KOPT-K1 (cell line): ENCODE measurements around the gene ODF2L.
A peak's percentile ranks its signal among the peaks of the same experiment; 100 is the strongest.

Experiments
- H3K27ac ChIP-seq: fragments of 200-600 bp; sonication (generic); 2 replicates; pipeline ENCODE4 v1.5.1; 2016; ENCODE audit warnings: antibody characterized with exemption, mild to moderate bottlenecking, low read depth, low read length; ENCODE audit not compliant: poor library complexity, severe bottlenecking
- H3K36me3 ChIP-seq: fragments of 200-600 bp; sonication (generic); 2 replicates; pipeline ENCODE4 v1.5.1; 2017; ENCODE audit warnings: antibody characterized with exemption, mild to moderate bottlenecking, low read length, moderate library complexity; ENCODE audit not compliant: insufficient read depth
- H3K9me3 ChIP-seq: fragments of 200-600 bp; sonication (generic); 2 replicates; pipeline ENCODE4 v1.5.1; 2017; ENCODE audit warnings: antibody characterized with exemption, low read length, mild to moderate bottlenecking; ENCODE audit not compliant: insufficient read depth, poor library complexity, severe bottlenecking

ODF2L gene

DNA sequence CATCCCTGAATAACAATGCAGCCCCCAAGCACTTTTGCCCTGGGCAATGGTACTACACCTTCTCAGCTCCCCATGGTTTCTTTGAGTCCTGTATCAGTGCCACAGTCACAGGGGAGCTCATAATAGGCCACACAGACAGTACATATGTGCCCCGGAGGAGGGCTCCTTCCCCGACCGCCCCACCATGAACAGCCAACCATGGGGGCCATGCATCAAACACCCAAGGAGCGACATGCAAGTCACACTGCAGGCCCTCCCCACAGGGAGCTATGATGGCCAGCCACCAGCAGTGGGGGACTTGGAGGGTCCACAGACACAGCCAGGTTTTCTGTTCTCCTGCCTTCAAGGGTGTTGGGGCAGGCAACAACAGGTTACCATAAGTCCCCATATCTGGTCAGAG lies 14.8 kb upstream of the ODF2L start:
- Histone ChIP-seq H3K27ac (no peak overlapping the region), H3K9me3 (no peaks in the 10 kb centered on the region), H3K36me3 (no peaks in the 10 kb centered on the region)

DNA sequence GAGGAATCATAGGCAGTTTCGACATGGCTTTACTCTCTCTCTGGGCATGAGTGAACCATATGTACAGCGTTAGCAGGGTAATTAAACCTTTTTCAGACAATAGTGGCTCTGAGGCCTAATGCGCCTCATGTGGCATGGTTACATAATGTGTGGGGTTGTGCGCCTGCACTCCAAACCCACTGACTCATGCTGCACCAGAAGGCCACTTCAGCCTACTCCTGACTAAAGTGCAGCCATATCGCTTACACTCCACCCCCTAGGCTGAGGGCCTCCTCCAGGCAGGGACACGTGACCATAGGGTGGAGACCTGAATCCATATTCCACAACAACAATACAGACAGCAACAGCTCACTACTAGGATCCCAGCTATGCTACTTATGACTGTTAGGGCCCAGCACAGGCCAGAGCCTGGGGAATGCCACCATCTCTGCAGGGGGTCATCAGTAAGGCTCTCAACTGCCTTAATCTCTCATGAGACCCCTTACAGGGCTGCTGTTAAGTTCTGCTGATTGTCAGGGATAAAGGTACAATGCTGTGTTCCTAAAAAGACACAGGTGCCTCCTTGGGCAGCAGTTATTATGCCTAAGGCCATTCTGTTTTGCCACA lies 13.4 kb upstream of the ODF2L start:
- no peaks in the 10 kb centered on the region for H3K36me3 ChIP-seq
- H3K9me3 ChIP-seq: no peaks in the 10 kb centered on the region
- H3K27ac ChIP-seq: no peak overlapping the region

DNA sequence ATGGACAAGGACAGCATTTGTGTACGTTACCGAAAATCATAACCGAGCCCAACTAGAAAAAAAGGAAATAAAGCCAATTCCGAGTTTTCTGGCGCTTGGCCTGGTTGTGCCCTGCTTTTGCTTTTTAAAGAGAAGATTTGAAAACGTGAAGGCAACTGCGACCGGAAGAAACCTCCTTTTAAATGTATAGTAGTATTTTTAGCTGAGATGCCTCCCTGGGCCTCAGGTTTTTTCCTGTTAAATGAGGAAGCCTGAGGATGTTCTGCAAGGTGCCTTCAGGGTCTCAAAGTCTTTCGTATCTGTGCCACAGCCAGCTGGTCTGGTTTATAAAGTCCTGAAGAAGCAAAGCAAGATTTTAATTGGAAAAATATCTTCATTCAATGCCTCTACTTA lies 371 bp upstream of the ODF2L start:
- Histone ChIP-seq H3K27ac (peak overlapping the region; percentile 63), H3K36me3 (no peaks in the 10 kb centered on the region), H3K9me3 (no peaks in the 10 kb centered on the region)

DNA sequence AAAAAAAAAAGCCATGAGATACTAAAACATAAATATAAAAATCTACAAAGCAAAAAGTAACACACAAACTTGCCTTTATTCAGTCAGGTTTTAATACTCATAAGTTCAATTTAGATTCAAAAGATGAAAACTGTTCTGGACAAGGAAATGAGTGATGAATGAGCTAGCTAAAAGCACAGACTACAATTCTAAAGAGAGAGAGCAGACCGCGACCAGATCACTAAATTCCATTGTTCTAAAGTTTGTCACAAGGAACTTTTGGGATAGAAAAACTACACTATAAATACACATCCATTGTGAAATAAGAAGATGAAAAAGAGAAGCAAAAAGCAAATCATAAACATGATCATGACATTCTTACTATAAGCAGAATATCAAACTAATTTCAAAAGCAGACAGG lies 1.7 kb downstream of the ODF2L start:
- H3K9me3 ChIP-seq: no peaks in the 10 kb centered on the region
- H3K27ac ChIP-seq: no peak overlapping the region
- no peaks in the 10 kb centered on the region for H3K36me3 ChIP-seq

DNA sequence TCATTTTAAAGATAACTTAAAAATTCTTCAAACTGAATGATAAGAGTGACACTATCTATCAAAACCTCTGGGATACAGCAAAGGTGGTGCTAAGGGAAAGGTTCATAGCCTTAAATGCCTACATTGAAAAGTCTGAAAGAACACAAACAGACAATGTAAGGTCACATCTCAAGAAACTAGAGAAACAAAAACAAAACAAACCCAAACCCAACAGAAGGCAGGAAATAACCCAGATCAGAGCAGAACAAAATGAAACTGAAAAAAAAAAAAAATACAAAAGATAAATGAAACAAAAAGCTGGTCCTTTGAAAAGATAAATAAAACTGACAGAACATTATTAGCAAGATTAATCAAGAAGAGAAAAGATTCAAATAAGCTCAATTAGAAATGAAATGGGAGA lies 6.8 kb downstream of the ODF2L start:
- peak overlapping the region; percentile 1 for H3K27ac ChIP-seq
- no peaks in the 10 kb centered on the region for H3K36me3 ChIP-seq
- no peaks in the 10 kb centered on the region for H3K9me3 ChIP-seq

DNA sequence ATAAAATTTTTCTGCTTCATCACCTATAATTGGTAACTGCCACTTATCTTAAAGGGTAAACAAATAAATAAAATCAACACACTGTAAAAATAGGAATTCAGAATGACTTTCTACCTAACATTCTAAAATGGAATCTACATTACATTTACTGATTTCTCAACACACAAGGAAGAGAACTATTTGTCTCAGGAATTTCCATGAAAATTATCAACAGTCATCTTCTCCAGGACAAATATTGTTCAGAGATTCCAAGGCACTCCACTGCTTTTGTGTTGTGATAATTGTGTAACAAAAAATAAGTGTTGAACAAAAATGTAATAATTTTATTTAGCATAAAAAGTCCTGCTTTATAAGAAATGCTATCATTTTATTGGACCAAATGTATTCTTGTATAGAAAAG lies 7.3 kb downstream of the ODF2L start:
- H3K9me3 ChIP-seq: no peaks in the 10 kb centered on the region
- H3K36me3 ChIP-seq: no peaks in the 10 kb centered on the region
- no peak overlapping the region for H3K27ac ChIP-seq

- no peaks in the 10 kb centered on the region for H3K9me3 ChIP-seq
These were observed 8.1 kb downstream of the ODF2L start for GRCh38 chr1:86387916-86388627.

GRCh38 chr1:86382878-86383277 lies 13.2 kb downstream of the ODF2L start:
- H3K27ac ChIP-seq: peak overlapping the region; percentile 56
- peaks cover 11% of the 10 kb centered on the region for H3K36me3 ChIP-seq
- peaks cover 10% of the 10 kb centered on the region for H3K9me3 ChIP-seq

More at GRCh38 chr1:86387916-86388627, 8.1 kb downstream of the ODF2L start:
- Histone ChIP-seq H3K36me3 (no peaks in the 10 kb centered on the region), H3K27ac (no peak overlapping the region)

DNA sequence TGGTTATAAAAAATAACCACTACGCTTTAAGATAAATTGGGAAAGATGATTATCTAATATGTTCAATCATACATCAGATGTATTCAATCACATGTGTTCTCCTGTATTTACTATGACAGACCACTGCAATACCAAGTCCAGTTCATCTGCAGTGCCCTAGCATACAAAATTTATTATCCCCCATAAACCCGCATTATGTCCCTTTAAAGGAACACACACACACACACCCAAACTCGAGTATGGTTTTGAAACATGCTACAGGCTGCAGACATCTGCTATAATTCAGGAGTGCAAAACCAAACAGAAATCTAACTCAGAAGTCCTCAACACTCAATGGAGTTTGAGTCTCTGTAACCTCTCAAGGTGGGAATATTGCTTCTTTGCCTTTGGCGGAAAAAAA lies 14.9 kb downstream of the ODF2L start:
- Histone ChIP-seq H3K27ac (no peak overlapping the region), H3K9me3 (peaks cover 23% of the 10 kb centered on the region), H3K36me3 (peaks cover 28% of the 10 kb centered on the region)

DNA sequence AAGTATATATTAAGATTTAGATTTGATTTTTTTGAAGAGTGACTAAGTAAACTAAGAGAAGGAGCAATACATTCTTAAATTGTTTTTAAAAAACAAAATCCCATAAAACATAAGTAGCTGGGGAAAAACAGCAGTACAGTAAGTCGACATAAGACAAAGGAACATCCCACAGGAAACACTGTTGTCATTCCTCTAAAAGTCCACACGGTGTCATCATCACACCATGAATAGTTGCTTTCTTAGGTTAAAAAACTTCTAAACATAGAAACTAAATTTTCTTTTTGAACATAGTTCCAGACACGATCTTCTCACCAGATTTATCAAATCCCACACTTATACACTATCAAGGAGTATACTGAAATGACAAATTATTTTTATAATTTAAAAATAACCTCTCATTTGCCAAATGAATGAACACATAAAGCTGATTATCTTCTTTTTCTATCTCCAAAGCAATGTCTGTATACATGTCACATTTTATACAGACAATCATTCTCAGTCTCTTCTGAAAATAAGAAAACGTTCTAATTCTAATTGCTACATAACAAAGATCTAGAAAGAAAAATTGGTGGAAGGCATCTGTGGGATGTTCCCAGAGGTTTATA lies 15.8 kb downstream of the ODF2L start:
- H3K36me3 ChIP-seq: peaks cover 29% of the 10 kb centered on the region
- peaks cover 23% of the 10 kb centered on the region for H3K9me3 ChIP-seq
- no peak overlapping the region for H3K27ac ChIP-seq

DNA sequence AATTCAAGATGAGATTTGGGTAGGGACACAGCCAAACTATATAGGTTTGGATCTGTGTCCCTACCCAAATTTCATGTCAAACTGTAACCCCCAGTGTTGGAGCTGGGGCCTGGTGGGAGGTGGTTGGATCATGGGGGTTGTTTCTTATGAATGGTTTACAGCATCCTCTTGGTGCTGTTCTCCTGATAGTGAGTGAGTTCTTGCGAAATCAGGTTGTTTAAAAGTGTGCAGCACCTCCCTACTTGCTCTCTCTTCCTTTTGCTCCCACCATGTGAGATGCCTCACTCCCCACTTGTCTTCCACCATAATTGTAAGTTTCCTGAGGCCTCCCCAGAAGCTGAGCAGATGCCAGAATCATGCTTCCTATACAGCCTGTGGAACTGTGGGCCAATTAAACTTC lies 17.3 kb downstream of the ODF2L start:
- Histone ChIP-seq H3K36me3 (peaks cover 40% of the 10 kb centered on the region), H3K9me3 (peaks cover 23% of the 10 kb centered on the region), H3K27ac (no peak overlapping the region)

- Histone ChIP-seq H3K27ac (no peak overlapping the region), H3K36me3 (peaks cover 42% of the 10 kb centered on the region), H3K9me3 (peaks cover 23% of the 10 kb centered on the region)
These were observed 18.8 kb downstream of the ODF2L start for GRCh38 chr1:86377341-86377740.

DNA sequence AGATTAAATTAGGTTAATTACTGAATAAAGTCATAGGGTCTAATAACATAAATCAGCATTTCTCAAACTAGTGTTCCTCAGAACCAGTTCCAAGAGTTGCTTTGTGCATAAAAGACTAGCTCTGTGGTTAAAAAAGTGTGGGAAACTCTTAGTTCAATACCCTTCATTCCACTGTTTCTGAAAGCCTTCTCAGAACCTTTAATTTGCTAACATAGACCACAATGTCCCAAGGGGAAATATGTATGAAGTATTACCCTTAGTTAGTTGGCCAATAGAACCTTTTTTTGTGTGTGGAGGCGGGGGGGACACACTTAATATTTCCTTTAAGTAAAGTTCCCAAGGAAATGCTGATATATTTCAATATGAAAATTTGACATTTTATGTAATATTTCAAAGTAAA lies 20.4 kb downstream of the ODF2L start:
- Histone ChIP-seq H3K27ac (no peak overlapping the region), H3K9me3 (peaks cover 23% of the 10 kb centered on the region), H3K36me3 (peaks cover 46% of the 10 kb centered on the region)

DNA sequence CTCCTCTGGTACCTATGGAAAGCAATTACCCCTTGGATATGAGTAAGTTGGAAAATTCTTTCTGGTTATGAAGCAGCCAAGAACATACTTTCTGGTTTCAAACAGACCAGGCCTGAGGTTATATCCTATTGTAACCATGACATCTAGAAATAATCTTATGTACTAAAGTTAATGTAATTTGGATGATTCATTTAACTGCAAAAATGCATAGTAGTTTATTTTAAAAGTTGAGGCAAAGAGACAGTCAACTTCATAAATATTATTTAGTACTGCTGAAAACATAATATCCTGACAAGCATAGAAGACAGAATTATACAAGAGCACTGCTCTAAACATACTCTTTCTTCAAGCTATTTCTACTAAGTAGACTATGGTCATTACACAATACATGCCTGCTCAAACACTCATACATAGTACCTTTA lies 25.5 kb downstream of the ODF2L start:
- Histone ChIP-seq H3K9me3 (no peaks in the 10 kb centered on the region), H3K27ac (no peak overlapping the region), H3K36me3 (peaks cover 19% of the 10 kb centered on the region)

DNA sequence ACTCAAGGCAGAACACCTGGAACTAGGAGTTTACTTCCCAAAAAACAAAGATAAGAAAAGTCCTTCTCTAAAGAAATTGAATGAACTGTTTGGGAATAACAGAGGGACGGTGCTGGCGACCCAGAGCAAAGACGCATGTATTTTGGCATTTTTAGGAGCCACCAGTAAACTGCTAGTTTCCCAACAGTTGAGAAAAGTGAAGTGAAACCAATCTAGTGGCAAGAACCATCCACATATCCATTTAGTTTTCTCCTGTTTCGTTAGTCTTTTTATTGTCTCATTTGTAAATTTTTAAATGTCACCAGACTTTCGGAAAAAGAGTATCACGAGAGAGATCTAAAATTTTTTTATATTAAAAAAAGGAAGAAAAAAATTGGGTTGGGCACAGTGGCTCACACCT lies 30.2 kb downstream of the ODF2L start:
- Histone ChIP-seq H3K36me3 (peaks cover 5% of the 10 kb centered on the region; the same call in 1 of the 2 replicates), H3K9me3 (no peaks in the 10 kb centered on the region), H3K27ac (no peak overlapping the region)

DNA sequence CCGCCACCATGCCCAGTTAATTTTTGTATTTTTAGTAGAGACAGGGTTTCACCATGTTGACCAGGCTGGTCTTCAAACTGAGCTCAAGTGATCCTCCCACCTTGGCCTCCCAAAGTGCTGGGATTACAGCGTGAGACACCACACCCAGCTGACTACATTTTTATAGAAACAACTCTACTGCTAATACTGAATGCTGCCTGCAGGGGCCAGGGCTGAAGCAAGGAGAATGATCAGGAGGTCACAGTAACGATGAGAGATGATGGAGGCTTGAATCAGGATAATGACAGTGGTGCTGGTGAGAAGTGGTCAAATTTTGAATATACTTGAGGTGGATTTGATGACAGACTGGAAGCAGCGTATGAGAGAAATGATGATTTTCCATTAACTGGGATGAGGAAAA lies 33.3 kb downstream of the ODF2L start:
- Histone ChIP-seq H3K36me3 (no peaks in the 10 kb centered on the region; the same call in 1 of the 2 replicates), H3K9me3 (no peaks in the 10 kb centered on the region), H3K27ac (no peak overlapping the region)
